Natural killer cell treated with Interleukin-12 subunit alpha and Interleukin-12 subunit beta and Interleukin-15 and Interleukin-18, amount 100 ng/mL, for 72 hours (primary cell): ENCODE data around the gene DNAJA4. TPM values are rescaled to one million over a fixed set of nuclear protein-coding genes. Genes with fewer than 3 reads are reported as not detected.
"Not testable (repeated sequence)": the region's sequence is repeated elsewhere in the genome, so short reads cannot be mapped to it uniquely, and the experiment has no call there.

ENCODE experiments used
- ATAC-seq, 2 donors: fragments of 150-1000 bp; cut with Tn5 transposase in 1 of 2; sonication (Bioruptor Pico), chemical (Tn5 transposase) in 1 of 2; 2 replicates each; pipeline ENCODE4 v1.10.0; 2021
- DNase-seq: peaks from one replicate; pipeline ENCODE4 v3.0.0; 2022; ENCODE audit warnings: low spot score
- H3K27ac Mint-ChIP-seq, 2 donors: 1 replicate in 1 of 2; 2 replicates in 1 of 2; pipeline ENCODE4 v1.8.0; 2022; ENCODE audit warnings: mixed read lengths in 2 of 2, mild to moderate bottlenecking in 1 of 2, moderate library complexity in 1 of 2
- H3K27me3 Mint-ChIP-seq, 2 donors: 1 replicate in 1 of 2; 2 replicates in 1 of 2; pipeline ENCODE4 v1.8.0; 2022; ENCODE audit warnings: mixed read lengths in 2 of 2
- H3K36me3 Mint-ChIP-seq: one replicate; pipeline ENCODE4 v1.8.0; 2022; ENCODE audit warnings: mixed read lengths
- H3K4me1 Mint-ChIP-seq, 2 donors: 1 replicate in 1 of 2; 2 replicates in 1 of 2; pipeline ENCODE4 v1.8.0; 2022; ENCODE audit warnings: low read depth in 2 of 2, mixed read lengths in 2 of 2, mild to moderate bottlenecking in 1 of 2
- H3K4me3 Mint-ChIP-seq: one replicate; pipeline ENCODE4 v1.8.0; 2022; ENCODE audit warnings: mixed read lengths
- H3K9me3 Mint-ChIP-seq: 2 replicates; pipeline ENCODE4 v1.8.0; 2022; ENCODE audit warnings: mixed read lengths
- total RNA-seq, 2 donors: library from RNA; stranded (reverse); gene quantifications; one replicate each; pipeline ENCODE4 v1.2.3, GENCODE V29; 2022

Gene DNAJA4
- total RNA-seq, 2 donors from 2014 or later, result 35.2 to 50.4 TPM

GRCh38 chr15:78234515-78235040 is 29.8 kb upstream of the DNAJA4 start, which contains the start of gene ACSBG1:
Gene ACSBG1 (minus strand): TSS chr15:78234565. CDS start chr15:78234501, 64 bp downstream.
- peaks cover 4 to 10% of the 10 kb centered on the region in 2 donors for H3K4me1 Mint-ChIP-seq
- no peaks in the 10 kb centered on the region for H3K36me3 Mint-ChIP-seq
- ATAC-seq, result peak in 1 of 2 donors; percentile 25
- peak within 1 kb of the TSS; percentile 21 to 48 for H3K27ac Mint-ChIP-seq
- no peak for DNase-seq
- peak within 1 kb of the TSS; percentile 18 for H3K4me3 Mint-ChIP-seq
- H3K9me3 Mint-ChIP-seq, result no peaks in the 10 kb centered on the region
- peaks cover 5 to 9% of the 10 kb centered on the region in 2 donors for H3K27me3 Mint-ChIP-seq

GRCh38 chr15:78236491-78236890 is 27.9 kb upstream of the DNAJA4 start:
- Mint-ChIP-seq H3K27ac (no peak overlapping the region), H3K36me3 (no peaks in the 10 kb centered on the region), H3K9me3 (no peaks in the 10 kb centered on the region), H3K4me3 (no peak overlapping the region), H3K27me3 (peaks cover 5 to 9% of the 10 kb centered on the region in 2 donors), H3K4me1 (peaks cover 4 to 10% of the 10 kb centered on the region in 2 donors)
- ATAC-seq (no peak), DNase-seq (no peak)

GRCh38 chr15:78237146-78237545 is 27.2 kb upstream of the DNAJA4 start:
- Mint-ChIP-seq H3K9me3 (no peaks in the 10 kb centered on the region), H3K36me3 (no peaks in the 10 kb centered on the region), H3K27me3 (peaks cover 5 to 9% of the 10 kb centered on the region in 2 donors), H3K4me1 (peaks cover 4 to 10% of the 10 kb centered on the region in 2 donors), H3K4me3 (no peak overlapping the region), H3K27ac (no peak overlapping the region)
- ATAC-seq (no peak), DNase-seq (no peak)

GRCh38 chr15:78239811-78240210 is 24.6 kb upstream of the DNAJA4 start:
- Mint-ChIP-seq H3K9me3 (no peaks in the 10 kb centered on the region), H3K4me1 (peaks cover under 1 to 5% of the 10 kb centered on the region in 2 donors), H3K27me3 (peaks cover 2 to 4% of the 10 kb centered on the region in 2 donors), H3K27ac (no peak overlapping the region), H3K36me3 (no peaks in the 10 kb centered on the region), H3K4me3 (no peak overlapping the region)
- DNase-seq (no peak), ATAC-seq (no peak)

GRCh38 chr15:78241017-78241416 is 23.3 kb upstream of the DNAJA4 start:
- Mint-ChIP-seq H3K4me3 (no peak overlapping the region), H3K36me3 (no peaks in the 10 kb centered on the region), H3K9me3 (no peaks in the 10 kb centered on the region), H3K27ac (no peak overlapping the region), H3K4me1 (no peaks in the 10 kb centered on the region), H3K27me3 (peaks cover 0 to 3% of the 10 kb centered on the region in 2 donors)
- ATAC-seq, result peak; percentile 85 to 89
- peak; percentile 78 for DNase-seq

- Mint-ChIP-seq H3K36me3 (no peaks in the 10 kb centered on the region), H3K27me3 (peaks cover 0 to 3% of the 10 kb centered on the region in 2 donors), H3K4me1 (no peaks in the 10 kb centered on the region), H3K9me3 (no peaks in the 10 kb centered on the region), H3K27ac (no peak overlapping the region), H3K4me3 (no peak overlapping the region)
- no peak for DNase-seq
- ATAC-seq, result no peak
These were observed 22.2 kb upstream of the DNAJA4 start for GRCh38 chr15:78242128-78242527.

GRCh38 chr15:78243058-78243457 is 21.3 kb upstream of the DNAJA4 start:
- DNase-seq (no peak), ATAC-seq (no peak)
- no peaks in the 10 kb centered on the region for H3K36me3 Mint-ChIP-seq
- H3K4me3 Mint-ChIP-seq, result no peak overlapping the region
- H3K9me3 Mint-ChIP-seq, result no peaks in the 10 kb centered on the region
- H3K27ac Mint-ChIP-seq, result no peak overlapping the region
- H3K27me3 Mint-ChIP-seq, result peaks cover 0 to 3% of the 10 kb centered on the region in 2 donors
- no peaks in the 10 kb centered on the region for H3K4me1 Mint-ChIP-seq

- no peak for DNase-seq
- Mint-ChIP-seq H3K9me3 (no peaks in the 10 kb centered on the region), H3K27ac (no peak overlapping the region), H3K4me1 (no peaks in the 10 kb centered on the region), H3K4me3 (no peak overlapping the region), H3K36me3 (no peaks in the 10 kb centered on the region), H3K27me3 (peaks cover 0 to 4% of the 10 kb centered on the region in 2 donors)
- ATAC-seq, result no peak
These were observed 20.8 kb upstream of the DNAJA4 start for GRCh38 chr15:78243491-78243941.

GRCh38 chr15:78244101-78244500 is 20.3 kb upstream of the DNAJA4 start:
- DNase-seq, result no peak
- Mint-ChIP-seq H3K27me3 (peaks cover 0 to 5% of the 10 kb centered on the region in 2 donors), H3K9me3 (no peaks in the 10 kb centered on the region), H3K36me3 (no peaks in the 10 kb centered on the region), H3K4me1 (no peaks in the 10 kb centered on the region), H3K27ac (no peak overlapping the region), H3K4me3 (no peak overlapping the region)
- no peak for ATAC-seq

GRCh38 chr15:78244893-78245292 is 19.5 kb upstream of the DNAJA4 start:
- no peak for ATAC-seq
- H3K4me1 Mint-ChIP-seq, result no peaks in the 10 kb centered on the region

GRCh38 chr15:78245392-78245791 is 19.0 kb upstream of the DNAJA4 start:
- not testable (repeated sequence) for H3K27ac Mint-ChIP-seq, DNase-seq, H3K4me1 Mint-ChIP-seq, H3K9me3 Mint-ChIP-seq, H3K36me3 Mint-ChIP-seq, H3K4me3 Mint-ChIP-seq, ATAC-seq, H3K27me3 Mint-ChIP-seq

More at GRCh38 chr15:78244893-78245292, 19.5 kb upstream of the DNAJA4 start:
- no peak for DNase-seq
- no peak overlapping the region for H3K4me3 Mint-ChIP-seq
- peaks cover 0 to 5% of the 10 kb centered on the region in 2 donors for H3K27me3 Mint-ChIP-seq
- H3K27ac Mint-ChIP-seq, result no peak overlapping the region
- H3K9me3 Mint-ChIP-seq, result no peaks in the 10 kb centered on the region
- H3K36me3 Mint-ChIP-seq, result no peaks in the 10 kb centered on the region

- not testable (repeated sequence) for DNase-seq, H3K27ac Mint-ChIP-seq, H3K36me3 Mint-ChIP-seq, H3K27me3 Mint-ChIP-seq, H3K4me1 Mint-ChIP-seq, H3K9me3 Mint-ChIP-seq, H3K4me3 Mint-ChIP-seq, ATAC-seq
These were observed 18.3 kb upstream of the DNAJA4 start for GRCh38 chr15:78245976-78246620.

GRCh38 chr15:78247911-78248310 is 16.5 kb upstream of the DNAJA4 start:
- Mint-ChIP-seq H3K4me1 (no peaks in the 10 kb centered on the region), H3K27ac (no peak overlapping the region), H3K4me3 (no peak overlapping the region), H3K27me3 (peaks cover 0 to 6% of the 10 kb centered on the region in 2 donors), H3K9me3 (no peaks in the 10 kb centered on the region), H3K36me3 (no peaks in the 10 kb centered on the region)
- no peak for ATAC-seq
- no peak for DNase-seq

- Mint-ChIP-seq H3K27me3 (peaks cover 0 to 6% of the 10 kb centered on the region in 2 donors), H3K4me3 (no peak overlapping the region), H3K27ac (no peak overlapping the region), H3K4me1 (no peaks in the 10 kb centered on the region), H3K9me3 (no peaks in the 10 kb centered on the region), H3K36me3 (no peaks in the 10 kb centered on the region)
- DNase-seq (no peak), ATAC-seq (no peak)
These were observed 15.2 kb upstream of the DNAJA4 start for GRCh38 chr15:78249131-78249530.
